K562 (cell line): ENCODE measurements around the gene RBM20. TPM values are rescaled to one million over a fixed set of nuclear protein-coding genes. Genes with fewer than 3 reads are reported as not detected.

Experiments
- BCLAF1 ChIP-seq, 2 experiments: fragments of 450-650 bp in 1 of 2; IDR thresholded peaks; 2 replicates each; pipeline ENCODE4 v1.6.1; 2011 to 2017; ENCODE audit warnings: low read depth in 2 of 2, antibody characterized with exemption in 1 of 2, borderline replicate concordance in 1 of 2, low read length in 1 of 2, mild to moderate bottlenecking in 1 of 2, mixed read lengths in 1 of 2; ENCODE audit not compliant: control insufficient read depth in 1 of 2
- BCOR ChIP-seq: fragments of 450-650 bp; IDR thresholded peaks from 2 replicates; pipeline ENCODE4 v1.6.1; 2016
- C11orf30 ChIP-seq: fragments of 450-650 bp; IDR thresholded peaks from 2 replicates; pipeline ENCODE4 v1.6.1; 2016; ENCODE audit warnings: low read depth, mild to moderate bottlenecking
- CC2D1A ChIP-seq: fragments of 450-650 bp; IDR thresholded peaks from 2 replicates; pipeline ENCODE4 v1.6.1; 2017; ENCODE audit warnings: mild to moderate bottlenecking
- EHMT2 ChIP-seq: fragments of 450-650 bp; IDR thresholded peaks from 2 replicates; pipeline ENCODE4 v1.6.1; 2018; ENCODE audit warnings: antibody characterized with exemption
- FOXK2 ChIP-seq, 2 experiments: fragments of 450-650 bp; IDR thresholded peaks in 1 of 2; conservative IDR thresholded peaks in 1 of 2; 2 replicates each; pipeline ENCODE4 v1.6.1; 2016; ENCODE audit warnings: low read depth in 2 of 2, mild to moderate bottlenecking in 1 of 2
- FOXM1 ChIP-seq, 2 experiments: fragments of 450-650 bp in 1 of 2; sonication (generic) in 1 of 2; formaldehyde crosslinking in 1 of 2; IDR thresholded peaks; 2 replicates each; pipeline versions ENCODE4 v1.6.1 to v1.9.0; 2017 to 2022; ENCODE audit warnings: low read depth in 2 of 2, mild to moderate bottlenecking in 2 of 2, missing genetic modification reagents in 1 of 2, moderate library complexity in 1 of 2
- KDM1A ChIP-seq, 2 experiments: fragments of 450-650 bp; IDR thresholded peaks; 2 replicates each; pipeline ENCODE4 v1.6.1; 2016; ENCODE audit warnings: mild to moderate bottlenecking in 2 of 2
- NFRKB ChIP-seq: fragments of 450-650 bp; IDR thresholded peaks from 2 replicates; pipeline ENCODE4 v1.6.1; 2016; ENCODE audit warnings: low read depth
- SIRT6 ChIP-seq: IDR thresholded peaks from one replicate; pipeline ENCODE4 v1.6.1; 2012; ENCODE audit warnings: low read depth, mild to moderate bottlenecking, control low read depth, inconsistent platforms, low read length, moderate library complexity
- STAT5A ChIP-seq: IDR thresholded peaks from 2 replicates; pipeline ENCODE4 v1.6.1; 2012; ENCODE audit warnings: low read length, inconsistent platforms, borderline replicate concordance
- VEZF1 ChIP-seq: fragments of 200-800 bp; sonication (Bioruptor generic); IDR thresholded peaks from 2 replicates; pipeline ENCODE4 v1.6.1; 2017; ENCODE audit warnings: missing genetic modification characterization, missing compliant biosample characterization
- ZBTB2 ChIP-seq: fragments of 450-650 bp; IDR thresholded peaks from 2 replicates; pipeline ENCODE4 v1.6.1; 2016; ENCODE audit warnings: antibody characterized with exemption
- ZBTB49 ChIP-seq: sonication (generic); formaldehyde crosslinking; IDR thresholded peaks from 2 replicates; pipeline ENCODE4 v1.8.0; 2022; ENCODE audit warnings: missing genetic modification reagents, mild to moderate bottlenecking, borderline replicate concordance
- ZNF444 ChIP-seq: fragments of 250-450 bp; sonication (Bioruptor Pico); IDR thresholded peaks from 2 replicates; pipeline ENCODE4 v1.4.0; 2020; ENCODE audit warnings: mild to moderate bottlenecking, moderate library complexity
- ZNF644 ChIP-seq: fragments of 200-800 bp; sonication (Bioruptor generic); IDR thresholded peaks from 2 replicates; pipeline ENCODE4 v1.6.1; 2016; ENCODE audit warnings: low read depth, missing genetic modification characterization, missing compliant biosample characterization
- polyA plus RNA-seq, 8 experiments: library from polyadenylated mRNA; depleted of rRNA in 4 of 8; stranded (reverse) in 5 of 8; unstranded in 3 of 8; fragments of >200 nt; fragmentation: Nextera tagmentation in 2 of 8; fragmentation: Illumina TruSeq in 1 of 8; extraction: Ambion mirVana in 2 of 8; extraction: Trizol in 1 of 8; gene quantifications; 2 replicates each; pipeline versions ENCODE4 v1.2.1 to v1.2.3, GENCODE V29; 2011 to 2014; ENCODE audit warnings: inconsistent platforms in 1 of 8, missing spikeins in 1 of 8
- total RNA-seq, 7 experiments: library from RNA; depleted of rRNA in 6 of 7; stranded (reverse); fragments of >200 nt in 6 of 7; fragmentation: Illumina TruSeq in 2 of 7; extraction: Trizol in 2 of 7; gene quantifications; 2 replicates each; pipeline versions ENCODE4 v1.2.1 to v1.2.3, GENCODE V29; 2011 to 2021; ENCODE audit warnings: low replicate concordance in 1 of 7

The RBM20 gene
- total and polyA plus RNA-seq, 9 of the 15 experiments (the other 6 are each of a cell fraction or from before 2014, with no cell fraction given) = 0.63 to 5.7 (median 3.2) TPM

DNA sequence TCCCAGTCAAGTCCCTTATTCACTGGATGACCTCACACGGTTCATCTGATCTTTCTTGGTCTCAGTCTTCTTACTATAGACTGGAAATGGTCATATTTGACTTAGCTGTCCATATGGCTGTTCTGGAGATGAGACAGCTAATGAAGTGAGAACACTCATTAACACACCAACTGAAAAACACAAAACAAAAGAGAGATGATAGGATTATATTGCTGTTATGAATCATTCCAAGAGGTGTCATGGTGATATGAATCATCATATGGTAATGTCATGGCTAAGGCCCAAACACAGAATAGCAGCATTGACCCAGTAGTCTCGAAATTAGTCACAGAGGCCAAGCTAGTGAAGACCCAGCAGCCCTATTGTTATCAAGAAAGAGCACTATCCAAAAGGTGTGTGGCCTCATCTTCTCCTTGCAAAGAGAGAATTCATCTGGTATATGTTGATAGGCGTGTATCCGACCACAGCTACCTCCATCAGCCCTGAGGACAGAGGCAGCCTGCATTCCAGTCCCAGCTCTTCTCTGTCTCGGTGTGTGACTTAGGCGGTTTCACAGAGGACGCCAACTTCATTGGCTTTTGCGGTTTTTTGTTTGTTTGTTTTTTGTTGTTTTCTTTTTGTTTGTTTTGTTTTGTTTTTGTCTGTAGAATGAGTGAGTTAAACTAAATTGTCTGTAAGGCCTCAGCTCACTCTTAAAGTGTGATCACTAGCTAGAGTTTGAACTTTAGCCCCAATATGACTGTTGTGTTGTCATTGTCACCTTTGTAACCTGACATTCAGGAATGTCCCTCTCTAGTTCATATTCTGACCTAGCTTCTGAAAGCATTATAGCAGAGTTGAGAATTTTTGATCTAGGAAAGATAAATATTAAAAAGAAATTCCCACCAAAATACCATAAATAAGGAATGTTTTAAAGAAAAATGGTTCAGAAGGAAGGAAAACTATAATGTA, 130.2 kb downstream of the RBM20 start (continued):
- 0 out of 2 replicates have a peak, but pooled peaks have one; percentile 4 for TF ChIP-seq ZNF644 (tag)
- no peak for TF ChIP-seq ZNF444 (CRISPR knock-in tag)
- no peak for TF ChIP-seq ZBTB49 (CRISPR knock-in tag)
- peak; percentile 52; the same call in 1 of the 2 replicates for TF ChIP-seq CC2D1A
- TF ChIP-seq C11orf30 = no peak
- TF ChIP-seq BCLAF1 (IDR thresholded peaks at IDR 0.05; ENCODE audit: borderline replicate concordance in 1 of 2, control insufficient read depth in 1 of 2, low read depth in 2 of 2, low read length in 1 of 2) = peak in 1 of 2 experiments; percentile 80; a peak in 1 of 4 replicates
- TF ChIP-seq KDM1A (IDR thresholded peaks at IDR 0.05) = peak; percentile 56 to 79; a peak in 2 of 4 replicates
- peak; percentile 35; the same call in 1 of the 2 replicates for TF ChIP-seq FOXM1 (IDR thresholded peaks at IDR 0.05; ENCODE audit: low read depth)
- no peak for TF ChIP-seq FOXM1 (CRISPR knock-in tag; IDR thresholded peaks at IDR 0.05; ENCODE audit: low read depth)
- peak; percentile 38; the same call in 1 of the 2 replicates for TF ChIP-seq NFRKB
- TF ChIP-seq STAT5A = peak; percentile 83
- no peak; the same call in 1 of the 2 replicates for TF ChIP-seq EHMT2
- peak; percentile 7; the same call in 1 of the 2 replicates for TF ChIP-seq BCOR
- TF ChIP-seq SIRT6 = no peak
- TF ChIP-seq ZBTB2 = 0 out of 2 replicates have a peak, but pooled peaks have one; percentile 58
- TF ChIP-seq VEZF1 (CRISPR knock-in tag) = peak; percentile 25; the same call in 1 of the 2 replicates
- peak in 1 of 2 experiments; percentile 27; a peak in 2 of 4 replicates for TF ChIP-seq FOXK2 (conservative IDR thresholded peaks at IDR 0.05 in 1 of 2, IDR thresholded peaks at IDR 0.05 in 1 of 2; ENCODE audit: low read depth in 2 of 2)
